Stimulated activated CD4-positive, alpha-beta T cell treated with anti-CD3 and anti-CD28 coated beads, TNF-alpha, amount 100 ng/mL, for 24 hours (primary cell): ENCODE data around the gene KIF26A.

Source experiments
- DNase-seq, 3 experiments: peaks; one replicate each; pipeline ENCODE4 v3.0.0-alpha.2; 2020; ENCODE audit warnings: low read depth in 3 of 3

The KIF26A gene

GRCh38 chr14:104112609-104113571 is 25.5 kb upstream of the KIF26A start:
- DNase-seq = no peak

GRCh38 chr14:104113631-104114420 is 24.6 kb upstream of the KIF26A start:
- DNase-seq = no peak

GRCh38 chr14:104114421-104115130 is 23.8 kb upstream of the KIF26A start:
- no peak for DNase-seq

GRCh38 chr14:104115131-104115600 is 23.2 kb upstream of the KIF26A start:
- no peak for DNase-seq

GRCh38 chr14:104115691-104116287 is 22.6 kb upstream of the KIF26A start:
- DNase-seq = no peak

GRCh38 chr14:104116288-104116755 is 22.1 kb upstream of the KIF26A start:
- no peak for DNase-seq

GRCh38 chr14:104116756-104117340 is 21.5 kb upstream of the KIF26A start:
- DNase-seq = no peak

- DNase-seq = no peak
Observed at GRCh38 chr14:104117341-104118005, 20.9 kb upstream of the KIF26A start.

GRCh38 chr14:104118006-104118844 is 20.2 kb upstream of the KIF26A start:
- no peak for DNase-seq

- no peak for DNase-seq
Observed at GRCh38 chr14:104119119-104119487, 19.3 kb upstream of the KIF26A start.

GRCh38 chr14:104119488-104120251 is 18.7 kb upstream of the KIF26A start:
- no peak for DNase-seq

GRCh38 chr14:104120281-104120741 is 18.1 kb upstream of the KIF26A start:
- DNase-seq = no peak

- DNase-seq = no peak
Observed at GRCh38 chr14:104121142-104121541, 17.2 kb upstream of the KIF26A start.

- DNase-seq = no peak
Observed at GRCh38 chr14:104123879-104124278, 14.5 kb upstream of the KIF26A start.

- no peak for DNase-seq
Observed at GRCh38 chr14:104125011-104125410, 13.4 kb upstream of the KIF26A start.

- DNase-seq = no peak
Observed at GRCh38 chr14:104126753-104127152, 11.6 kb upstream of the KIF26A start.

- DNase-seq = no peak
Observed at GRCh38 chr14:104128981-104129380, 9.4 kb upstream of the KIF26A start.

- no peak for DNase-seq
Observed at GRCh38 chr14:104129556-104129955, 8.8 kb upstream of the KIF26A start.
